ENCODE measurements around the gene LIPT1.
"Not testable (repeated sequence)": the region's sequence is repeated elsewhere in the genome, so short reads cannot be mapped to it uniquely, and the experiment has no call there.

The LIPT1 gene

GRCh38 chr2:99169534-99169933, 14.8 kb downstream of the LIPT1 start:
- in situ Hi-C loops (cut with MboI; ENCODE audit: low pct_unique_long_range_greater_than_20kb, low sequenced_read_pairs): no loop called here
- DNase-seq: no peak

- DNase-seq: no peak
- in situ Hi-C loops (cut with MboI; ENCODE audit: low pct_unique_long_range_greater_than_20kb, low sequenced_read_pairs): no loop called here
Observed at GRCh38 chr2:99171377-99172140, 16.8 kb downstream of the LIPT1 start.

- in situ Hi-C loops (cut with MboI; ENCODE audit: low pct_unique_long_range_greater_than_20kb, low sequenced_read_pairs): no loop called here
Observed at GRCh38 chr2:99180755-99181623, 26.2 kb downstream of the LIPT1 start, which contains the start of the genes MITD1 and MRPL30. TSS of gene MITD1 (minus strand) at chr2:99181058. CDS start at chr2:99180981, 77 bp downstream. TSS of gene MRPL30 (plus strand) at chr2:99181184. CDS start at chr2:99186204, 5,020 bp downstream.

GRCh38 chr2:99181624-99182000, 26.8 kb downstream of the LIPT1 start:
- DNase-seq: no peak
- in situ Hi-C loops (cut with MboI; ENCODE audit: low pct_unique_long_range_greater_than_20kb, low sequenced_read_pairs): no loop called here

More at GRCh38 chr2:99180755-99181623, 26.2 kb downstream of the LIPT1 start, which contains the start of the genes MITD1 and MRPL30:
- peak; percentile 96 for DNase-seq

GRCh38 chr2:99183025-99183424, 28.3 kb downstream of the LIPT1 start:
- in situ Hi-C loops (cut with MboI; ENCODE audit: low pct_unique_long_range_greater_than_20kb, low sequenced_read_pairs): no loop called here
- no peak for DNase-seq

- no peak for DNase-seq
- in situ Hi-C loops (cut with MboI; ENCODE audit: low pct_unique_long_range_greater_than_20kb, low sequenced_read_pairs): no loop called here
Observed at GRCh38 chr2:99184811-99185210, 30.0 kb downstream of the LIPT1 start.

GRCh38 chr2:99187011-99187410, 32.2 kb downstream of the LIPT1 start:
- no peak for DNase-seq
- in situ Hi-C loops (cut with MboI; ENCODE audit: low pct_unique_long_range_greater_than_20kb, low sequenced_read_pairs): no loop called here

- DNase-seq: no peak
- in situ Hi-C loops (cut with MboI; ENCODE audit: low pct_unique_long_range_greater_than_20kb, low sequenced_read_pairs): no loop called here
Observed at GRCh38 chr2:99188357-99188756, 33.6 kb downstream of the LIPT1 start.

GRCh38 chr2:99190548-99190947, 35.8 kb downstream of the LIPT1 start:
- in situ Hi-C loops (cut with MboI; ENCODE audit: low pct_unique_long_range_greater_than_20kb, low sequenced_read_pairs): no loop called here
- DNase-seq: no peak

- in situ Hi-C loops (cut with MboI; ENCODE audit: low pct_unique_long_range_greater_than_20kb, low sequenced_read_pairs); DNase-seq: not testable (repeated sequence)
Observed at GRCh38 chr2:99192364-99192763, 37.6 kb downstream of the LIPT1 start.

- in situ Hi-C loops (cut with MboI; ENCODE audit: low pct_unique_long_range_greater_than_20kb, low sequenced_read_pairs): no loop called here
- DNase-seq: no peak
Observed at GRCh38 chr2:99198103-99198841, 43.5 kb downstream of the LIPT1 start.

GRCh38 chr2:99200076-99200800, 45.5 kb downstream of the LIPT1 start:
- no peak for DNase-seq
- in situ Hi-C loops (cut with MboI; ENCODE audit: low pct_unique_long_range_greater_than_20kb, low sequenced_read_pairs): no loop called here

- in situ Hi-C loops (cut with MboI; ENCODE audit: low pct_unique_long_range_greater_than_20kb, low sequenced_read_pairs): no loop called here
Observed at GRCh38 chr2:99201959-99202678, 47.4 kb downstream of the LIPT1 start.

GRCh38 chr2:99205491-99205890, 50.7 kb downstream of the LIPT1 start:
- no peak for DNase-seq
- in situ Hi-C loops (cut with MboI; ENCODE audit: low pct_unique_long_range_greater_than_20kb, low sequenced_read_pairs): no loop called here

More at GRCh38 chr2:99201959-99202678, 47.4 kb downstream of the LIPT1 start:
- DNase-seq: no peak

Measured in KBM-7 (cell line).